Kidney epithelial cell (primary cell): ENCODE results near the gene MRGPRE. TPM values are rescaled to one million over a fixed set of nuclear protein-coding genes. Genes with fewer than 3 reads are reported as not detected.

Experiments used
- DNase-seq: peaks from one replicate; pipeline ENCODE4 v3.0.0-alpha.2; 2010; ENCODE audit warnings: low read depth
- H3K27me3 ChIP-seq: 2 replicates; pipeline ENCODE4 v1.6.0; 2011; ENCODE audit warnings: low read length; ENCODE audit not compliant: control insufficient read depth, insufficient read depth
- H3K36me3 ChIP-seq: 2 replicates; pipeline ENCODE4 v1.5.1; 2011; ENCODE audit warnings: low read length; ENCODE audit not compliant: control insufficient read depth, insufficient read depth
- H3K4me3 ChIP-seq: 2 replicates; pipeline ENCODE4 v1.5.1; 2011; ENCODE audit warnings: low read depth, mild to moderate bottlenecking, control low read depth, low read length
- CTCF ChIP-seq: IDR thresholded peaks from 2 replicates; pipeline ENCODE4 v1.5.1; 2011; ENCODE audit warnings: mild to moderate bottlenecking, moderate library complexity, low read length, control low read depth, inconsistent platforms; ENCODE audit not compliant: insufficient read depth, poor library complexity, severe bottlenecking
- total RNA-seq: library from RNA; depleted of rRNA; stranded (reverse); fragments of >200 nt; gene quantifications from 2 replicates; pipeline ENCODE4 v1.2.3, GENCODE V29; 2015

The MRGPRE gene
- total RNA-seq, 1 donor from 2014 or later: 0.63 TPM

- no peak overlapping the region for H3K4me3 ChIP-seq
- no peaks in the 10 kb centered on the region for H3K36me3 ChIP-seq
- TF ChIP-seq CTCF: no peak
- H3K27me3 ChIP-seq: peaks cover 13% of the 10 kb centered on the region
- DNase-seq: no peak
Observed at GRCh38 chr11:3213659-3214419, 18.4 kb downstream of the MRGPRE start.

GRCh38 chr11:3208272-3208671 lies 23.9 kb downstream of the MRGPRE start:
- no peak for DNase-seq
- Histone ChIP-seq H3K27me3 (peaks cover 28% of the 10 kb centered on the region), H3K36me3 (no peaks in the 10 kb centered on the region), H3K4me3 (no peak overlapping the region)
- no peak for TF ChIP-seq CTCF

- no peak for DNase-seq
- no peak overlapping the region for H3K4me3 ChIP-seq
- TF ChIP-seq CTCF: no peak
- peaks cover 34% of the 10 kb centered on the region for H3K27me3 ChIP-seq
- H3K36me3 ChIP-seq: no peaks in the 10 kb centered on the region
Observed at GRCh38 chr11:3207526-3208189, 24.6 kb downstream of the MRGPRE start.

DNA sequence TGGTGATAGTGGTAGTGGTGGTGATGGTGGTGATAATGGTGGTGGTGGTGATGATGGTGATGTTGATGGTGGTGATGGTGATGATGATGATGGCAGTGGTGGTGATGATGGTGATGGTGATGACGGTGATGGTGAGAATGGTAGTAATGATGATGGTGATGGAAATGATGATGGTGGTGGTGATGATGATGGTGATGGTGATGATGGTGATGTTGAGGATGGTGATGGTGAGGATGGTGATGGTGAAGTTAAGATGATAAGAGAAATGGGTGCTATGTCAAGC lies 25.4 kb downstream of the MRGPRE start:
- Histone ChIP-seq H3K36me3 (no peaks in the 10 kb centered on the region), H3K4me3 (no peak overlapping the region), H3K27me3 (peaks cover 42% of the 10 kb centered on the region)
- no peak for TF ChIP-seq CTCF
- no peak for DNase-seq

DNA sequence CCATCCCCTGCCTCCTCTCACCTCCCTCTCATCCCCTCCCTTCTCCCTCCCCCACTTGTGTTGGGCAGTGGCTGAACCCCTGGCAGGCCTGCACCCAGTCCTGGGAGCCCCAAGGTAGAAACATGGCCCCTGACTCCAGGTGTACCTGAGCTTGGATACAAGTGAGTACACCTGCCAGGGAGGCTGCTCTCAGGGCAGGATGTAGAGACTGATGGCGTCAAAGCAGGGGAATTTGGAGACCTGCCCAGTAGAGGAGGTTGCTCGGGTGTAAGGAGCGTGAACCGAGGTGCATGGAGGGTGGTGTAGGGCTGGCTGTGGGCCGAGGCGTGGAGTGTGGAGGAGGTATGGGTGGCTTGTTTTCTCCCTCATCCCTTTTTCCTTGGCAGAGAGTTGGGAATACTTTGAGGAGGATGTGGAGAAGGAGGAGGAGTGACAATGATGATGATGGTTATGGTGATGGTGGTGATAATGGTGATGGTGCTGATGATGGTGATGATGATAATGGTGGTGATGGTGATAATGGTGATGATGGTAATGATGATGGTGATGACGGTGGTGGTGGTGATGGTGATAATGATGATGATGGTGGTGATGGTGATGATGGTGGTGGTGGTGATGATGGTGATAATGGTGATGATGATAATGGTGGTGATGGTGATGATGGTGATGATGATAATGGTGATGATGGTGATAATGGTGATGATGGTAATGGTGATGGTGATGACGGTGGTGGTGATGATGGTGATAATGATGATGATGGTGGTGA lies 25.9 kb downstream of the MRGPRE start:
- Histone ChIP-seq H3K27me3 (peaks cover 47% of the 10 kb centered on the region), H3K36me3 (no peaks in the 10 kb centered on the region), H3K4me3 (no peak overlapping the region)
- no peak for TF ChIP-seq CTCF
- DNase-seq: no peak
